Loucy (cell line): ENCODE data around the gene ACTG1.

Experiments
- CTCF ChIP-seq: fragments of 200-600 bp; sonication (generic); conservative IDR thresholded peaks from 2 replicates; pipeline ENCODE4 v1.5.1; 2014; ENCODE audit warnings: mild to moderate bottlenecking, antibody characterized with exemption, low read length
- EZH2phosphoT487 ChIP-seq: fragments of 200-600 bp; IDR thresholded peaks from 2 replicates; pipeline ENCODE4 v1.6.1; 2018; ENCODE audit warnings: antibody characterized with exemption, mild to moderate bottlenecking, moderate library complexity, borderline replicate concordance

- TF ChIP-seq CTCF, result no peak
- TF ChIP-seq EZH2phosphoT487, result no peak
Observed at GRCh38 chr17:81517009-81517338, 4.4 kb upstream of the ACTG1 start.
